Peyer's patch (tissue), 4 donors: ENCODE results near the gene NENF. TPM values are rescaled to one million over a fixed set of nuclear protein-coding genes. Genes with fewer than 3 reads are reported as not detected.
"Not testable (repeated sequence)": the region's sequence is repeated elsewhere in the genome, so short reads cannot be mapped to it uniquely, and the experiment has no call there.

Experiments used
- DNase-seq, 3 donors: peaks; one replicate each; pipeline ENCODE4 v3.0.0-alpha.2; 2017 to 2019
- H3K27ac ChIP-seq, 4 donors: fragments of 200-600 bp; sonication (generic); one replicate each; pipeline ENCODE4 v1.5.1; 2016 to 2019
- H3K27me3 ChIP-seq, 2 donors: fragments of 200-600 bp; sonication (generic); one replicate each; pipeline ENCODE4 v1.5.1; 2019
- H3K36me3 ChIP-seq, 3 donors: fragments of 200-600 bp; sonication (generic); one replicate each; pipeline ENCODE4 v1.5.1; 2016 to 2019
- H3K4me1 ChIP-seq, 4 donors: fragments of 200-600 bp; sonication (generic); one replicate each; pipeline ENCODE4 v1.5.1; 2016 to 2019
- H3K4me3 ChIP-seq, 4 donors: fragments of 200-600 bp; sonication (generic); 1 replicate in 3 of 4; 2 replicates in 1 of 4; pipeline ENCODE4 v1.5.1; 2016 to 2019; ENCODE audit warnings: mild to moderate bottlenecking in 1 of 4
- H3K9me3 ChIP-seq, 4 donors: fragments of 200-600 bp; sonication (generic); one replicate each; pipeline ENCODE4 v1.5.1; 2016 to 2019; ENCODE audit warnings: mild to moderate bottlenecking in 1 of 4
- POLR2A ChIP-seq, 2 donors: fragments of 450-650 bp; IDR thresholded peaks; one replicate each; pipeline ENCODE4 v1.5.1; 2017; ENCODE audit warnings: antibody characterized with exemption in 2 of 2, mild to moderate bottlenecking in 2 of 2, moderate library complexity in 2 of 2
- total RNA-seq, 4 donors: library from RNA; depleted of rRNA; stranded (reverse); fragments of >200 nt; gene quantifications; one replicate each; pipeline ENCODE4 v1.1.0, GENCODE V29; 2016
- TF ChIP-seq, protein P1 (sequence below), 6 experiments: fragments of 450-650 bp in 4 of 6; fragments of 200-600 bp in 2 of 6; sonication (generic) in 1 of 6; IDR thresholded peaks; one replicate each; pipeline ENCODE4 v1.5.1; 2017 to 2019; ENCODE audit warnings: antibody characterized with exemption in 6 of 6, mild to moderate bottlenecking in 3 of 6, moderate library complexity in 1 of 6

The NENF gene
- total RNA-seq, result 10 to 100 TPM; 28.2 to 61.9 (median 34.2) TPM

DNA sequence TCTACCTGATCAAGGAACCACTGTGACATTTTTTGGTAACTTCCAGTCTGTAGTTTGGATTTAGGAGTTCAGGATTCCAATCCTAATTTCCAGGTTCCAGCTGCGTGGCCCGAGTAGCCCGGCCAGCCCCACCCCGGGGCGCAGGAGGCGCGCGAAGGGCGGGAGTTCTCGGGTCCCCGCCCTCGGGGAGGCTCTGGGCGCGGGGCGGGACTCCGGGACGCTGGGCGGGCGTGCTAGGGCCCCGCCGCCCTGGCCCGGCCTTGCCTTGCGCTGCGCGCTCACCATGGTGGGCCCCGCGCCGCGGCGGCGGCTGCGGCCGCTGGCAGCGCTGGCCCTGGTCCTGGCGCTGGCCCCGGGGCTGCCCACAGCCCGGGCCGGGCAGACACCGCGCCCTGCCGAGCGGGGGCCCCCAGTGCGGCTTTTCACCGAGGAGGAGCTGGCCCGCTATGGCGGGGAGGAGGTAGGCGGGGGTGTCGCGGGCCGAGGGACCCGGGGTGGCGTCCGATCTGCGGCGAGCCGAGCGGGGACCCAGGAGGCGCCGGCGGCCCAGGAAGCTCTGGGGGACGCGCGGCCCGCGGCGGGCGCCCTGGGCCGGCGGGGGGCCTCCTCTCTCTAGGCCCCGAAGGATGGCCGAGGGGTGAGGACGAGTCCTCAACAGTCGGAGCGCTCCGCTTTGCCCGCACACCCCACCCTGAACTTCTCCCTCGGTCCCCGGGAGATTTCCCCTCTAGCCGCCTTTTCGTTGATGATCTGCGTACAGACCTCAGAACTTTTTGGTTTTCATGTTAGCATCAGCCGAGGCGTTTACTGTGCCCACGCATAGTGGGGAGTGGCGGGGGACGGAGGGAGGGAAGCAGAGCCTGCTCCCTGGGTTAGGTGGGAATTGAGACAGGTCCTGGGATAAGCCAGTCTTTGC lies at the start of gene NENF:
Gene NENF, plus strand, starts transcription at position 260 of the 916 bp plus-strand sequence. Its CDS starts 24 bp downstream, at position 284.
- H3K4me1 ChIP-seq, result peaks cover 0 to 17% (median 3%) of the 10 kb centered on the region in 4 donors
- DNase-seq, result peak; percentile 70 to 90 (median 89)
- no peaks in the 10 kb centered on the region for H3K36me3 ChIP-seq
- TF ChIP-seq, protein P1, sequence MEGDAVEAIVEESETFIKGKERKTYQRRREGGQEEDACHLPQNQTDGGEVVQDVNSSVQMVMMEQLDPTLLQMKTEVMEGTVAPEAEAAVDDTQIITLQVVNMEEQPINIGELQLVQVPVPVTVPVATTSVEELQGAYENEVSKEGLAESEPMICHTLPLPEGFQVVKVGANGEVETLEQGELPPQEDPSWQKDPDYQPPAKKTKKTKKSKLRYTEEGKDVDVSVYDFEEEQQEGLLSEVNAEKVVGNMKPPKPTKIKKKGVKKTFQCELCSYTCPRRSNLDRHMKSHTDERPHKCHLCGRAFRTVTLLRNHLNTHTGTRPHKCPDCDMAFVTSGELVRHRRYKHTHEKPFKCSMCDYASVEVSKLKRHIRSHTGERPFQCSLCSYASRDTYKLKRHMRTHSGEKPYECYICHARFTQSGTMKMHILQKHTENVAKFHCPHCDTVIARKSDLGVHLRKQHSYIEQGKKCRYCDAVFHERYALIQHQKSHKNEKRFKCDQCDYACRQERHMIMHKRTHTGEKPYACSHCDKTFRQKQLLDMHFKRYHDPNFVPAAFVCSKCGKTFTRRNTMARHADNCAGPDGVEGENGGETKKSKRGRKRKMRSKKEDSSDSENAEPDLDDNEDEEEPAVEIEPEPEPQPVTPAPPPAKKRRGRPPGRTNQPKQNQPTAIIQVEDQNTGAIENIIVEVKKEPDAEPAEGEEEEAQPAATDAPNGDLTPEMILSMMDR (IDR thresholded peaks at IDR 0.05), result no peak
- TF ChIP-seq POLR2A (IDR thresholded peaks at IDR 0.05), result peak in 1 of 2 donors; percentile 65
- H3K4me3 ChIP-seq, result peak within 1 kb of the TSS; percentile 86 to 96 (median 94)
- H3K9me3 ChIP-seq, result no peaks in the 10 kb centered on the region
- H3K27me3 ChIP-seq, result no peaks in the 10 kb centered on the region
- H3K27ac ChIP-seq, result peak within 1 kb of the TSS; percentile 60 to 79 (median 77)

DNA sequence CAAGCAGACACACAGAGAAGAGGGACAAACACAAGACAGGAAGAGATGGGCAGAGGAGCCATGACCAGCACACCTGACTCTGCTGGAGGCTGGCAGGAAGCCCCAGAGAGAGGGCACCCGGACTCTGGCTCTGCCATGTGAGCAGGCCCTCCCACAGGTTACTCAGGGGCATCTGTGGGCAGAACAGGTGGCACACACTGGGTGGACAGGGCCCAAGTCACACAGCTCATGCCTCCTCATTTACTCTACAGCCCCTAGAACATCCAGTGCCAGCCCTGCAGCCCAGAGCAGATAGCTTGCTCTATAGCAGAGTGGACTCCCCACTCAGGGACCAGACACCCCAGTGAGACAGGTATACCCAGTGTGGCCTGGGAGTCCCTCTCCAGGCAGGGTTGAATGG lies 46.7 kb upstream of the NENF start:
- DNase-seq, result no peak
- H3K27ac ChIP-seq, result no peak overlapping the region
- peaks cover 0 to 12% (median 0%) of the 10 kb centered on the region in 4 donors for H3K9me3 ChIP-seq
- no peaks in the 10 kb centered on the region for H3K4me1 ChIP-seq
- H3K4me3 ChIP-seq, result no peak overlapping the region
- TF ChIP-seq, protein P1 (IDR thresholded peaks at IDR 0.05), result no peak
- no peak for TF ChIP-seq POLR2A (IDR thresholded peaks at IDR 0.05)
- H3K36me3 ChIP-seq, result peaks cover 0 to 27% (median 0%) of the 10 kb centered on the region in 3 donors
- no peaks in the 10 kb centered on the region for H3K27me3 ChIP-seq

DNA sequence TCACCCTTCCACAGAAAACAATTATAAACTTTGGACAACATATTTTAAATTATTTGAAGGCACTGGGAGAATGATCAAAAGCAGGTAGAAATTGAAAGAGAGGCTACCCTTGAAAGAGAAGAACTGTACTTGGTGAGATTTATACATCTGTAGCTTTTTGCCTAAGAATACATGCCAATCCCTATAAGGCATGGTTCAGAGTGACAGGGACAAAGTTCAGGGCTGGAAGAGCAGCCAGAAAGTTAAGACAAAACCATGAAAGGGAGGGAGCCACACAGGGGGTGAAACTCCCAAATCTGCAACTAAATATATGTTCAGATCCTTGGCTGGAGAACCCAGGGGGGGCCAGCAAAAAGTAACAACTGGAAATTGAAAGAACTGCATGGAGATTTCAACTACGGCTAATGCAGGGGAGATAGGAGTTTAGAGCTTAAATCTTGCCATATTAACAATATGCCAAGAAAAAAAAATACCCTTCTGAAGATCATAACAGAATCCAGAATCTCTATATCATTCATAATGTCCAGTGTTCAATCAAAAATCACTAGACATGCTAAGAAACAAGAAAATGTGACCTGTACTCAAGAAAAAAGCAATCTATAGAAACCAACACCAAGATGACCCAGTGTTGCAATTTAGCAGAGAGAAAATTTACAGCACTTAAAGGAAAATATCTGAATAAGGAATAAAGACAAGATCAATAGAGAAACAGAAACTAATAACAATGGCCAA lies 43.6 kb upstream of the NENF start:
- H3K36me3 ChIP-seq, result peaks cover 0 to 18% (median 0%) of the 10 kb centered on the region in 3 donors
- TF ChIP-seq, protein P1 (IDR thresholded peaks at IDR 0.05), result no peak
- TF ChIP-seq POLR2A (IDR thresholded peaks at IDR 0.05), result no peak
- H3K27ac ChIP-seq, result no peak overlapping the region
- DNase-seq, result no peak
- H3K9me3 ChIP-seq, result peaks cover 0 to 12% (median 0%) of the 10 kb centered on the region in 4 donors
- H3K27me3 ChIP-seq, result no peaks in the 10 kb centered on the region
- no peak overlapping the region for H3K4me3 ChIP-seq
- no peaks in the 10 kb centered on the region for H3K4me1 ChIP-seq

DNA sequence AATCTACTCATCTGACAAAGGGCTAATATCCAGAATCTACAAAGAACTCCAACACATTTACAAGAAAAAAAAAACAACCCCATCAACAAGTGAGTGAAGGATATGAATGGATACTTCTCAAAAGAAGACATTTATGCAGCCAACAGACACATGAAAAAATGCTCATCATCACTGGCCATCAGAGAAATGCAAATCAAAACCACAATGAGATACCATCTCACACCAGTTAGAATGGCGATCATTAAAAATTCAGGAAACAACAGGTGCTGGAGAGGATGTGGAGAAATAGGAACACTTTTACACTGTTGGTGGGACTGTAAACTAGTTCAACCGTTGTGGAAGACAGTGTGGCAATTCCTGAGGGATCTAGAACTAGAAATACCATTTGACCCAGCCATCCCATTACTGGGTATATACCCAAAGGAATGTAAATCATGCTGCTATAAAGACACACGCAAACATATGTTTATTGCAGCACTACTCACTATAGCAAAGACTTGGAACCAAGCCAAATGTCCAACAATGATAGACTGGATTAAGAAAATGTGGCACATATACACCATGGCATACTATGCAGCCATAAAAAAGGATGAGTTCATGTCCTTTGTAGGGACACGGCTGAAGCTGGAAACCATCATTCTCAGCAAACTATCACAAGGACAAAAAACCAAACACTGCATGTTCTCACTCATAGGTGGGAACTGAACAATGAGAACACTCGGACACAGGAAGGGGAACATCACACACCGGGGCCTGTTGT lies 36.9 kb upstream of the NENF start:
- not testable (repeated sequence) for H3K4me1 ChIP-seq, H3K36me3 ChIP-seq, H3K9me3 ChIP-seq, DNase-seq, H3K27me3 ChIP-seq, H3K27ac ChIP-seq, H3K4me3 ChIP-seq

DNA sequence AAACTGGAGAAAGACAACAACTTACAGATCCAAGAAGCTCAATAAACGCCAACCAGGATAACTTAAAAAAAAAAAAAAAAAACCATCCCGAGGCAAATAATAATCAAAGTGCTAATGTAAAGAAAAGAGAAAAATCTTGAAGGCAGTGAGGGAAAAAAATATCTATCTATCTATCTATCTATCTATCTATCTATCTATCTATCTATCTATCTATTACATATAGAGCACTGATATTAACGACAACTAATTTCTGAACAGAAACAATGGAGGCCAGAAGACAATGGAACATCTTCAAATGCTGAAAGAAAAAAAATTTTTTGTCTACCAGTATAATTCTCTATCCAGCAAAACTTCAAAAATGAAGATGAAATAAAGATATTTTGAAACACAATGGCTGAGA lies 36.1 kb upstream of the NENF start:
- Histone ChIP-seq H3K4me1 (no peaks in the 10 kb centered on the region), H3K36me3 (no peaks in the 10 kb centered on the region), H3K27me3 (no peaks in the 10 kb centered on the region), H3K27ac (no peak overlapping the region), H3K9me3 (peaks cover 0 to 7% (median 0%) of the 10 kb centered on the region in 4 donors), H3K4me3 (no peak overlapping the region)
- TF ChIP-seq, protein P1 (IDR thresholded peaks at IDR 0.05), result no peak
- no peak for TF ChIP-seq POLR2A (IDR thresholded peaks at IDR 0.05)
- no peak for DNase-seq
